PC-3 (cell line): ENCODE results near the gene GATA3. TPM values are rescaled to one million over a fixed set of nuclear protein-coding genes. Genes with fewer than 3 reads are reported as not detected.

Source experiments
- ATAC-seq: fragments of 200-7000 bp; cut with Tn5 transposase; 2 replicates; pipeline ENCODE4 v1.9.1; 2020; ENCODE audit warnings: mild to moderate bottlenecking, moderate library complexity
- BruUV-seq: library from RNA; stranded (reverse); fragments of 400-500 nt; replicated peaks from 2 replicates; lab custom pipeline; 2021; lab: Mats Ljungman, UMichigan
- CTCF ChIA-PET: fragments of 300-600 bp; sonication (Branson Sonifier 250); formaldehyde crosslinking; loops from one replicate; lab custom pipeline; 2022; ENCODE audit warnings: antibody characterized with exemption; lab: Charles Lee
- POLR2A ChIA-PET: fragments of 300-600 bp; sonication (Branson Sonifier 250); formaldehyde crosslinking; loops from one replicate; lab custom pipeline; 2022; ENCODE audit warnings: antibody characterized with exemption; ENCODE audit not compliant: unreplicated experiment; lab: Charles Lee
- DNase-seq: peaks from one replicate; pipeline ENCODE4 v3.0.0-alpha.2; 2015
- H2AFZ ChIP-seq: fragments of 300-600 bp; sonication (generic); 2 replicates; pipeline ENCODE4 v1.6.0; 2016; ENCODE audit warnings: antibody characterized with exemption, low read length
- H3F3A ChIP-seq: fragments of 300-600 bp; sonication (generic); one replicate; pipeline ENCODE4 v1.6.0; 2017; ENCODE audit warnings: antibody characterized with exemption, low read length, control low read depth, mild to moderate bottlenecking; ENCODE audit not compliant: unreplicated experiment
- H3K27ac ChIP-seq: fragments of 300-600 bp; sonication (generic); 2 replicates; pipeline ENCODE4 v1.5.1; 2016; ENCODE audit warnings: mild to moderate bottlenecking, low read length
- H3K27me3 ChIP-seq: fragments of 300-600 bp; sonication (generic); 2 replicates; pipeline ENCODE4 v1.6.1; 2016; ENCODE audit warnings: low read length, mixed read lengths
- H3K36me3 ChIP-seq: fragments of 300-600 bp; sonication (generic); 2 replicates; pipeline ENCODE4 v1.6.1; 2016; ENCODE audit warnings: low read depth, mixed run types, low read length, mixed read lengths
- H3K4me1 ChIP-seq: fragments of 300-600 bp; sonication (generic); 2 replicates; pipeline ENCODE4 v1.5.1; 2016; ENCODE audit warnings: low read length; ENCODE audit not compliant: insufficient read depth
- H3K4me2 ChIP-seq: fragments of 300-600 bp; sonication (generic); 2 replicates; pipeline ENCODE4 v1.6.0; 2016; ENCODE audit warnings: low read length
- H3K4me3 ChIP-seq: fragments of 300-600 bp; sonication (generic); 2 replicates; pipeline ENCODE4 v1.5.1; 2016; ENCODE audit warnings: mild to moderate bottlenecking, low read length, mixed read lengths
- H3K79me2 ChIP-seq: fragments of 300-600 bp; sonication (generic); 2 replicates; pipeline ENCODE4 v1.6.1; 2017; ENCODE audit warnings: low read length, mixed read lengths
- H3K9ac ChIP-seq: fragments of 300-600 bp; sonication (generic); 2 replicates; pipeline ENCODE4 v1.6.0; 2016; ENCODE audit warnings: mild to moderate bottlenecking, low read length
- H3K9me2 ChIP-seq: fragments of 300-600 bp; sonication (generic); replicated peaks from 2 replicates; pipeline ENCODE4 v1.6.1; 2016; ENCODE audit warnings: mixed run types, low read length, mixed read lengths
- H3K9me3 ChIP-seq: fragments of 300-600 bp; sonication (generic); 2 replicates; pipeline ENCODE4 v1.6.1; 2016; ENCODE audit warnings: low read length, mixed read lengths
- H4K20me1 ChIP-seq: fragments of 300-600 bp; sonication (generic); 2 replicates; pipeline ENCODE4 v1.6.1; 2016; ENCODE audit warnings: low read length, mixed read lengths
- CTCF ChIP-seq: fragments of 300-600 bp; sonication (generic); conservative IDR thresholded peaks from 2 replicates; pipeline ENCODE4 v1.5.1; 2017; ENCODE audit warnings: antibody characterized with exemption, low read depth, mild to moderate bottlenecking, low read length
- EZH2 ChIP-seq: fragments of 300-600 bp; sonication (generic); IDR thresholded peaks from one replicate; pipeline ENCODE4 v1.6.1; 2017; ENCODE audit warnings: antibody characterized with exemption, mild to moderate bottlenecking, low read length; ENCODE audit not compliant: unreplicated experiment
- EZH2phosphoT487 ChIP-seq: fragments of 300-600 bp; sonication (generic); IDR thresholded peaks from 2 replicates; pipeline ENCODE4 v1.6.1; 2018; ENCODE audit warnings: mild to moderate bottlenecking, antibody characterized with exemption, low read length, borderline replicate concordance
- intact Hi-C: fragments of 100-400 bp; cut with micrococcal nuclease; formaldehyde crosslinking; loops from 2 replicates; pipeline ENCODE4 v1.9.0; 2023
- total RNA-seq: library from RNA; depleted of rRNA; stranded (reverse); fragments of >200 nt; gene quantifications from 2 replicates; pipeline ENCODE4 v1.2.3, GENCODE V29; 2014

Gene GATA3
- total RNA-seq, 1 experiment from 2014 or later = 2.6 TPM

- H3K9ac ChIP-seq = no peak overlapping the region
- no peak overlapping the region for H3K27ac ChIP-seq
- H3K4me3 ChIP-seq = no peak overlapping the region
- no peaks in the 10 kb centered on the region for H3K79me2 ChIP-seq
- no peaks in the 10 kb centered on the region for H3K9me3 ChIP-seq
- BruUV-seq = no TSS peak
- no peaks in the 10 kb centered on the region for H3F3A ChIP-seq
- no peak overlapping the region for H2AFZ ChIP-seq
- intact Hi-C loops = no loop called here
- H3K4me1 ChIP-seq = no peaks in the 10 kb centered on the region
- no peak for ATAC-seq
- no peaks in the 10 kb centered on the region for H3K27me3 ChIP-seq
- ChIA-PET CTCF (no interaction called here), POLR2A (no interaction called here)
- H3K4me2 ChIP-seq = no peak overlapping the region
- peak; percentile 36 for DNase-seq
- H3K36me3 ChIP-seq = no peaks in the 10 kb centered on the region
- H4K20me1 ChIP-seq = no peaks in the 10 kb centered on the region
- TF ChIP-seq EZH2 (no peak), EZH2phosphoT487 (no peak), CTCF (no peak)
- no peaks in the 10 kb centered on the region for H3K9me2 ChIP-seq
Observed at GRCh38 chr10:8092428-8092827, 37.9 kb downstream of the GATA3 start.

DNA sequence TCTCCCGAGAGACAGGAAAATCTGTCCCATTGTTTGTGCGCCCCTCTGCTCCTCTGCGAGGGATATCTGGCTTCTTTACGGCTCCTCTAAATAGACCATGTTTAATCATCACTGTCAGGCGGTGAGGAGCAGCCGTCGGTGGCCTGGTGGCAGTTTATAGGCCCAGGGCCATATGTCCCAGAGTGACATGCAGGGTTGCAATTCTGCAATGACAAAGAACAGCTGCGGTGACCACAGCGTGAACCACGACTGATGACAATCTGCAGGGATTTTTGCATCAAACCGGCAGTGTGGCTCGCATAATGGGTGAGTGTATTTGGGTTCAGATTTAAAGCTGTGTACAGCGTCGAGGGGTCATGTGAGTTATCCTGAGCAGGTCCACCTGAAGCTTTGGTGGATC is 41.5 kb downstream of the GATA3 start:
- no peaks in the 10 kb centered on the region for H3F3A ChIP-seq
- no TSS peak for BruUV-seq
- H3K27me3 ChIP-seq = no peaks in the 10 kb centered on the region
- CTCF ChIA-PET = no interaction called here
- DNase-seq (no peak), ATAC-seq (no peak)
- H3K36me3 ChIP-seq = no peaks in the 10 kb centered on the region
- POLR2A ChIA-PET = no interaction called here
- no peak overlapping the region for H3K4me2 ChIP-seq
- H3K27ac ChIP-seq = no peak overlapping the region
- H3K4me1 ChIP-seq = no peaks in the 10 kb centered on the region
- H3K9me3 ChIP-seq = no peaks in the 10 kb centered on the region
- H3K9me2 ChIP-seq = no peaks in the 10 kb centered on the region
- H4K20me1 ChIP-seq = no peaks in the 10 kb centered on the region
- no peak for TF ChIP-seq EZH2
- no peak for TF ChIP-seq CTCF
- no peak for TF ChIP-seq EZH2phosphoT487
- intact Hi-C loops = no loop called here
- no peak overlapping the region for H2AFZ ChIP-seq
- H3K4me3 ChIP-seq = no peak overlapping the region
- H3K79me2 ChIP-seq = no peaks in the 10 kb centered on the region
- H3K9ac ChIP-seq = no peak overlapping the region

GRCh38 chr10:8096931-8097330 is 42.4 kb downstream of the GATA3 start:
- no peak for ATAC-seq
- Histone ChIP-seq H3K4me2 (no peak overlapping the region), H3K9ac (no peak overlapping the region), H4K20me1 (no peaks in the 10 kb centered on the region), H3K4me3 (no peak overlapping the region), H2AFZ (no peak overlapping the region), H3K79me2 (no peaks in the 10 kb centered on the region), H3K9me2 (no peaks in the 10 kb centered on the region), H3K9me3 (no peaks in the 10 kb centered on the region), H3F3A (no peaks in the 10 kb centered on the region), H3K27me3 (no peaks in the 10 kb centered on the region), H3K4me1 (no peaks in the 10 kb centered on the region), H3K36me3 (no peaks in the 10 kb centered on the region), H3K27ac (no peak overlapping the region)
- ChIA-PET POLR2A (no interaction called here), CTCF (no interaction called here)
- no peak for TF ChIP-seq CTCF
- TF ChIP-seq EZH2phosphoT487 = no peak
- no peak for TF ChIP-seq EZH2
- no peak for DNase-seq
- no TSS peak for BruUV-seq
- intact Hi-C loops = no loop called here
